GM12872 (cell line): ENCODE data around the gene SH3D21.

ENCODE experiments used
- TF ChIP-seq, protein P1 (sequence below): IDR thresholded peaks from 3 replicates; pipeline ENCODE4 v1.5.1; 2011; ENCODE audit warnings: low read depth, mild to moderate bottlenecking, low read length, moderate library complexity; ENCODE audit not compliant: insufficient read depth

The SH3D21 gene

DNA sequence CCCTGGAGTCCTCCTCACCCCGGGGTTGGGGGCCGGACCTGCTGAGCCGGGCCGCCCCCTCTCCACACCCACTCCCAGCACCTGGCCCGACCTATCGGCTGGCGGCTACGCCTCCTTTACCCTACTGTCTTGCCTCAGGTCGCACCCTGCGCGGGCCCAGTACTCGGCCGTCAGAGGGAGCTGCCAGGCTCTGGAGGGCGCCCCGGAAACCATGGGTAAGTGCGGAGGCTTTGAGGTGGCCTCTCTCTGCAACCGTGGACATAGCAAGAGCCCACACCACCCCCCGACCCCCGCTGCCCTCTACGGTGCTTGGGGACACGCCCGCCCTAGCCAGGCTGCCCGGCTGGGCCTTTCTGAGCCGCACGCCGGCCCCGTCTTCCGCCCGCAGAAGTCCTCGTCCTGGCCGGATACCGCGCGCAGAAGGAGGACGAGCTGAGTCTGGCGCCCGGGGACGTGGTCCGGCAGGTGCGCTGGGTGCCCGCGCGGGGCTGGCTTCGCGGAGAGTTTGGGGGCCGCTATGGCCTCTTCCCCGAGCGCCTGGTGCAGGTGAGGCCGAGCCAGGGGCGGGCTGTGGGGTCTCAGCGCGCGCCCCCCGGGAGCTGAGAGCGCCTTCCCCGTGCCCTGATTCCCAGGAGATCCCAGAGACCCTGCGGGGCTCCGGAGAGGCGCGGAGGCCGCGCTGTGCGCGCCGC lies at the start of gene SH3D21:
Gene SH3D21, plus strand, starts transcription at position 159 of the 692 bp plus-strand sequence. Its CDS starts 53 bp downstream, at position 212.
- TF ChIP-seq, protein P1, sequence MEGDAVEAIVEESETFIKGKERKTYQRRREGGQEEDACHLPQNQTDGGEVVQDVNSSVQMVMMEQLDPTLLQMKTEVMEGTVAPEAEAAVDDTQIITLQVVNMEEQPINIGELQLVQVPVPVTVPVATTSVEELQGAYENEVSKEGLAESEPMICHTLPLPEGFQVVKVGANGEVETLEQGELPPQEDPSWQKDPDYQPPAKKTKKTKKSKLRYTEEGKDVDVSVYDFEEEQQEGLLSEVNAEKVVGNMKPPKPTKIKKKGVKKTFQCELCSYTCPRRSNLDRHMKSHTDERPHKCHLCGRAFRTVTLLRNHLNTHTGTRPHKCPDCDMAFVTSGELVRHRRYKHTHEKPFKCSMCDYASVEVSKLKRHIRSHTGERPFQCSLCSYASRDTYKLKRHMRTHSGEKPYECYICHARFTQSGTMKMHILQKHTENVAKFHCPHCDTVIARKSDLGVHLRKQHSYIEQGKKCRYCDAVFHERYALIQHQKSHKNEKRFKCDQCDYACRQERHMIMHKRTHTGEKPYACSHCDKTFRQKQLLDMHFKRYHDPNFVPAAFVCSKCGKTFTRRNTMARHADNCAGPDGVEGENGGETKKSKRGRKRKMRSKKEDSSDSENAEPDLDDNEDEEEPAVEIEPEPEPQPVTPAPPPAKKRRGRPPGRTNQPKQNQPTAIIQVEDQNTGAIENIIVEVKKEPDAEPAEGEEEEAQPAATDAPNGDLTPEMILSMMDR = no peak

DNA sequence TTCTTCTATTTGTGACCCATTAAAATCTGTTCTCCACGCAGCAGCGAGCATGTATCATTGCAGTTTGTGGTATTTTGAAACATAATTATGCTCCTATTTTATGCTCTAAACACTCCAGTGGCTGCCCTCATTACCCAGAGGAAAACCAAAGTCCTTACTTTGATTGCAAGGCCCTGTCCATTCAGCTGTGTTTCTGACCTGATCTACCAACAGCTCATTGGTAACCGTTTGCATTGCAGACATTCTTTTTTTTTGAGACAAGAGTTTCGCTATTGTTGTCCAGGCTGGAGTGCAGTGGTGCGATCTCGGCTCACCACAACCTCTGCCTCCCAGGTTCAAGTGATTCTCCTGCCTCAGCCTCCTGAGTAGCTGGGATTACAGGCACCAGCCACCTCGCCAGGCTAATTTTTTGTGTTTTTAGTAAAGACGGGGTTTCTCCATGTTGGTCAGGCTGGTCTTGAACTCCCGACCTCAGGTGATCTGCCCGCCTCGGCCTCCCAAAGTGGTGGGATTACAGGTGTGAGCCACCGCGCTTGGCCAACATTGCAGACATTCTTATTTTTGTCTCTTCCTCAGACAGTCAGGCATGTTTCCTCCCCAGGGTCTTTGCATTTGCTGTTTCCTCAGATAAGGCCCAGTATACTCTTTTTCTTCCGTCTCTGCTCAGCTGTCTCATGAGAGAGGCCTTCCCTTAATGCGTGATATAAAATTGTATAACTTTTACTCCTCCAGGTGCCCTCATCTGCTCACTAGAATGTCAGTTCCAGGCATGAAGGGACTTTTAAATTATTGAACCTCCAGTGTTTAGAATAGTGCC lies 49.4 kb upstream of the SH3D21 start:
- TF ChIP-seq, protein P1 = no peak

DNA sequence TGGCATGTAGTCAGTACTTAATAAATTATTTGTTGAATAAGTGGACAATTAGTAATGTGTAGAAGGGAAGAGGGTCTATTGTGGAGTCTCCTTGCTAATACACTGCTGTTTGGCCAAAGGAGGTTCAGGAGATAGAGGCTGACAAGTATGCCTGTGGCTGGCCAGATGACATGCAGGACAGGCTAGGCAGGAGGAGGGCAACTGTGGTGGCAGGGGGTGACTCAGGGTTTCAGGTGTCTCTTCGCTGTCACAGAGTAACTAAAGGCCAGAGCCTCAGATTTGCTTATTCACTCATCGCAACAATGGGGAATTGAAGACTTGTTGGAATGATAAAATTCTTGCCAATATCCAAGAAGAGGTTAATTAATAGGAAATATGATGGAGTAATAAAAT lies 48.8 kb upstream of the SH3D21 start:
- TF ChIP-seq, protein P1 = no peak

DNA sequence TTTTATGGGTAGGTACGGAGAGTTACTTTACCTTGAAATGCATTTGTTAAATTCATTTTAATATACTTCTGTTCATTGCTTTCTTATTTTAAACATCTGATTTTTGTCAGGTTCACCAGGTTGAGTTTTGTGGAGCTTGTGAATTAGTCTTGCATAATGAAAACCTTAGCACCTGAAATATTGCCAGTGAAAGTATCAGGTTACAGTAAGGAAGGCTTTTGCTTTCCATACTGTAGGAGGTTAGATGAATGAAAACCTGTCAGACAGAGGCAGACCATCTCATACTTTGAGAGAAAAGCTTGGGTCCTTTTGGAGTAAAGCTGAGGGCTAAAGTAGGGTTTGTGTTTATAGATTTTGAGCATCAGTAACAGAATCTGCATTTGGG lies 47.2 kb upstream of the SH3D21 start:
- TF ChIP-seq, protein P1 = no peak

DNA sequence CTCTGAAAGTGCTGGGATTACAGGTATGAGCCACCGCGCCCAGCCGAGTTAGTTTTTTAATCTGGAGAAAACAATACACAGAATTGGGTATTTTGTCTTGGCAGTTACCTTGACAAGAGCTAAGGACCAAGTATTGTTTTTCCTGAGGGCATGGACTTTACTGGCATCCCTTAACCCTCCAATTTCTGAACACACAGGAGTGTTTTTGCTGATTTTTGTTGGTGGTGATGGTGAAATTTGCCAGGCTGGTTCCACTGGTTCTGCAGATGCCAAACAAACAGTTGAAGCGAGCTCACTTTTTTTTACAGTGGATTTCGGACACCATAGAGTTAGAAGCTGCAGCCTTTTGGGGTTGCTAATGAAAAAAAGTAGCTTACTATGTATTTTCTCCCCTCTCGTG lies 37.2 kb upstream of the SH3D21 start:
- TF ChIP-seq, protein P1 = no peak

DNA sequence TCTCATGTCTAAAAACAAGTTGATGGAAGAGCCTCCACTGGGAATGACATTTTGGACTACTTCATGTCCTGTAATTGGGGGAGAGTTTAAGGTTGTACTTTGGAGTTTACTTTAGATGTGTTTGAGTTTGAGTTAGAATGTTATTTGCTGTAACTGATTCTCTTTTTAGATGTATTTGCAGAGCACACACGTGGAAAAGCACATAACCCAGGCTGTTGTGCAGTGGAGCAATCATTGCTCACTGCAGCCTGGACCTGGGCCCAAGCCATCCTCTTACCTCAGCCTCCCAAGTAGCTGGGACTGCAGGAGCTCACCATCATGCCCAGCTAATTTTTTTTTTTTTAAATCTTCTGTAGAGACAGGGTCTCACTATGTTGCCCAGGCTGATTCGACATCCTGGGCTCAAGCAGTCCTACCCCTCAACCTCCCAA lies 36.7 kb upstream of the SH3D21 start:
- TF ChIP-seq, protein P1 = no peak

DNA sequence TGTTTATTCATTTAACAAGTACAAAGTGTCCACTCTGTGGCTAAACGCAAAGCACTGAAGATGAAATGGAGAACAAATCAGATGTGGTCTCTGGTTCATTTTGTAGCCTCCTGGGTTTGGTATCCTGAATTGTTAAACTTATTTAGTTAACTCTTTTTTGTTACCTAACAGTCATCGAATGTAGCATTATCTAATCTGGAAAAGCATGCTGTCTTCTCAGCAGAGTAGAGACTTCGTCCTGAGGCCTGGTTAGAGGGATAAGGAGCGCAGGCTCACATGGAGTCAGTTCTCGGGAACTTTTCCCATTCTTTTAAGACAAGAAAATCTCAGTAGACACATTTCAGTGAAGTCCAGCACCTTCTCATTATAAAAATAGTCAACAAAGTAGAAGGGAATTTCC lies 33.1 kb upstream of the SH3D21 start:
- TF ChIP-seq, protein P1 = no peak
